Ovary (tissue), 9 donors: Measurements from ENCODE around the gene KCNN3. TPM values are rescaled to one million over a fixed set of nuclear protein-coding genes. Genes with fewer than 3 reads are reported as not detected.

ENCODE experiments used
- DNase-seq, 5 donors: peaks; one replicate each; pipeline ENCODE4 v3.0.0-alpha.2; 2019 to 2020
- H3K27ac ChIP-seq, 2 donors: fragments of 200-600 bp; one replicate each; pipeline versions ENCODE4 v1.5.1 to v1.8.0; 2019 to 2022
- H3K27me3 ChIP-seq: fragments of 200-600 bp; one replicate; pipeline ENCODE4 v1.8.0; 2022
- H3K36me3 ChIP-seq: fragments of 200-600 bp; sonication (generic); one replicate; pipeline ENCODE4 v1.5.1; 2019
- H3K4me1 ChIP-seq: one replicate; pipeline ENCODE4 v1.8.1; 2013; ENCODE audit warnings: mild to moderate bottlenecking, moderate library complexity; ENCODE audit not compliant: insufficient read depth
- H3K4me3 ChIP-seq: fragments of 200-600 bp; sonication (generic); one replicate; pipeline ENCODE4 v1.5.1; 2017
- H3K9me3 ChIP-seq, 2 donors: fragments of 200-600 bp in 1 of 2; sonication (generic) in 1 of 2; one replicate each; pipeline versions ENCODE4 v1.5.1 to v1.8.1; 2013 to 2019; ENCODE audit warnings: mild to moderate bottlenecking in 1 of 2, moderate library complexity in 1 of 2
- EP300 ChIP-seq: sonication (generic); formaldehyde crosslinking; IDR thresholded peaks from one replicate; pipeline ENCODE4 v1.6.1; 2017; ENCODE audit warnings: antibody characterized with exemption
- POLR2A ChIP-seq: fragments of 450-650 bp; IDR thresholded peaks from one replicate; pipeline ENCODE4 v1.6.1; 2017; ENCODE audit warnings: antibody characterized with exemption, mild to moderate bottlenecking, moderate library complexity
- WGBS, 3 donors: extraction: QIAGEN DNeasy Blood & Tissue Kit in 1 of 3; methylation state at CpG; one replicate each; pipeline versions ENCODE4 v1.1.5 to v1.1.7; 2013 to 2017; 5-methylcytosine and 5-hydroxymethylcytosine counted together
- intact Hi-C, 4 donors: fragments of 100-400 bp; cut with DNase I; formaldehyde crosslinking; loops; one replicate each; pipeline versions ENCODE4 v1.11.0 to v1.15.1; 2022 to 2023
- polyA plus RNA-seq, 2 donors: library from polyadenylated mRNA; stranded (reverse); fragments of 200-250 nt in 1 of 2; fragments of 350-450 nt in 1 of 2; fragmentation: Illumina TruSeq in 1 of 2; extraction: RNeasy Lipid Tissue Mini Kit (QIAGEN cat#74804) in 1 of 2; gene quantifications; one replicate each; pipeline ENCODE4 v1.2.3, GENCODE V29; 2013 to 2014
- total RNA-seq, 7 donors: library from RNA; depleted of rRNA in 2 of 7; stranded (reverse); fragments of >200 nt in 2 of 7; fragmentation: NEBNext Ultra II Directional in 3 of 7; extraction: Animal tissue kit (Norgen Biotek cat#: 25700) in 3 of 7; gene quantifications; one replicate each; pipeline versions ENCODE4 v1.1.0 to v1.2.4, GENCODE V29; 2016 to 2023
- TF ChIP-seq, protein P1 (sequence below), 3 donors: fragments of 450-650 bp in 2 of 3; fragments of 200-600 bp in 1 of 3; IDR thresholded peaks; one replicate each; pipeline versions ENCODE4 v1.5.1 to v1.8.0; 2016 to 2022; ENCODE audit warnings: antibody characterized with exemption in 3 of 3, mild to moderate bottlenecking in 1 of 3
- donor health status: DM: no; HTN: no; CAD: no; lungs with moderate emphysema.
- donor health status: DM: no; HTN: no; CAD: no.
- donor health status: Bipolar disorder and iron deficiency.
- donor health status: DM: yes; HTN: yes; CAD: no.
- donor health status: DM: no; HTN: no; CAD: no.
- donor health status: DM: yes; HTN: yes; CAD: no.

KCNN3 gene
- total and polyA plus RNA-seq, 9 donors, result 0.71 to 6.1 (median 1.7) TPM

- Histone ChIP-seq H3K4me3 (no peak overlapping the region), H3K36me3 (no peaks in the 10 kb centered on the region), H3K27ac (no peak overlapping the region), H3K4me1 (no peaks in the 10 kb centered on the region), H3K27me3 (no peaks in the 10 kb centered on the region), H3K9me3 (no peaks in the 10 kb centered on the region)
- WGBS, 3 donors, result 77 to 83% (median 77%) methylated on average over 12 of the region's 12 CpGs
- DNase-seq, result no peak
- TF ChIP-seq, protein P1, sequence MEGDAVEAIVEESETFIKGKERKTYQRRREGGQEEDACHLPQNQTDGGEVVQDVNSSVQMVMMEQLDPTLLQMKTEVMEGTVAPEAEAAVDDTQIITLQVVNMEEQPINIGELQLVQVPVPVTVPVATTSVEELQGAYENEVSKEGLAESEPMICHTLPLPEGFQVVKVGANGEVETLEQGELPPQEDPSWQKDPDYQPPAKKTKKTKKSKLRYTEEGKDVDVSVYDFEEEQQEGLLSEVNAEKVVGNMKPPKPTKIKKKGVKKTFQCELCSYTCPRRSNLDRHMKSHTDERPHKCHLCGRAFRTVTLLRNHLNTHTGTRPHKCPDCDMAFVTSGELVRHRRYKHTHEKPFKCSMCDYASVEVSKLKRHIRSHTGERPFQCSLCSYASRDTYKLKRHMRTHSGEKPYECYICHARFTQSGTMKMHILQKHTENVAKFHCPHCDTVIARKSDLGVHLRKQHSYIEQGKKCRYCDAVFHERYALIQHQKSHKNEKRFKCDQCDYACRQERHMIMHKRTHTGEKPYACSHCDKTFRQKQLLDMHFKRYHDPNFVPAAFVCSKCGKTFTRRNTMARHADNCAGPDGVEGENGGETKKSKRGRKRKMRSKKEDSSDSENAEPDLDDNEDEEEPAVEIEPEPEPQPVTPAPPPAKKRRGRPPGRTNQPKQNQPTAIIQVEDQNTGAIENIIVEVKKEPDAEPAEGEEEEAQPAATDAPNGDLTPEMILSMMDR (IDR thresholded peaks at IDR 0.05), result no peak
- no peak for TF ChIP-seq POLR2A
- TF ChIP-seq EP300, result no peak
- intact Hi-C loops, result no loop called here
Measured at GRCh38 chr1:154807048-154807591, 63.0 kb downstream of the KCNN3 start.

DNA sequence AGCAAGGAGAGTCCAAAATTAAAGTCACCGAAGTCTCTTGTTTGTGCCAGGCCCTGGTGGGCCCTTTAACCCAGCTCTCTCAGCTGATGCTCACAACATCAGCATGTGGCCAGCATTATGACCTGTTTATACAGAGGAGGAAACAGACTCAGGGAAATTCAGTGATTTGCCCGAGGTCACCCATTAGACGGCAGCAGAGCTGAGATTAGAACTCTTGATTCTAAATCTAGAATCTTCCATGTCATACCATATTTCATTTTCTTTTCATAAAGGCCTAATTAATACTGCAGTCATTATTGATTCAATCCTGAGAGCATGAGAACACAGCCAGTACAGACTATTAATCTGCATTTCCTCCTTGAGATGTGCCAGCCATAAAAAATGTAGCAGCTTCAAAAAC is 63.7 kb downstream of the KCNN3 start:
- H3K9me3 ChIP-seq, result no peaks in the 10 kb centered on the region
- TF ChIP-seq EP300 (no peak), POLR2A (no peak)
- TF ChIP-seq, protein P1 (IDR thresholded peaks at IDR 0.05), result no peak
- no peaks in the 10 kb centered on the region for H3K36me3 ChIP-seq
- H3K27ac ChIP-seq, result no peak overlapping the region
- no peaks in the 10 kb centered on the region for H3K4me1 ChIP-seq
- 70 to 79% (median 77%) methylated on average over 3 of the region's 3 CpGs for WGBS, 3 donors
- DNase-seq, result no peak
- no peaks in the 10 kb centered on the region for H3K27me3 ChIP-seq
- intact Hi-C loops, result no loop called here
- no peak overlapping the region for H3K4me3 ChIP-seq

- no peak for DNase-seq
- TF ChIP-seq EP300 (no peak), POLR2A (no peak)
- TF ChIP-seq, protein P1 (IDR thresholded peaks at IDR 0.05), result no peak
- H3K36me3 ChIP-seq, result no peaks in the 10 kb centered on the region
- H3K4me1 ChIP-seq, result no peaks in the 10 kb centered on the region
- no peak overlapping the region for H3K27ac ChIP-seq
- no peaks in the 10 kb centered on the region for H3K27me3 ChIP-seq
- no peak overlapping the region for H3K4me3 ChIP-seq
- WGBS, 3 donors, result 70 to 85% (median 84%) methylated on average over 8 of the region's 8 CpGs
- intact Hi-C loops, result no loop called here
- H3K9me3 ChIP-seq, result no peaks in the 10 kb centered on the region
Measured at GRCh38 chr1:154802982-154803920, 66.8 kb downstream of the KCNN3 start.

DNA sequence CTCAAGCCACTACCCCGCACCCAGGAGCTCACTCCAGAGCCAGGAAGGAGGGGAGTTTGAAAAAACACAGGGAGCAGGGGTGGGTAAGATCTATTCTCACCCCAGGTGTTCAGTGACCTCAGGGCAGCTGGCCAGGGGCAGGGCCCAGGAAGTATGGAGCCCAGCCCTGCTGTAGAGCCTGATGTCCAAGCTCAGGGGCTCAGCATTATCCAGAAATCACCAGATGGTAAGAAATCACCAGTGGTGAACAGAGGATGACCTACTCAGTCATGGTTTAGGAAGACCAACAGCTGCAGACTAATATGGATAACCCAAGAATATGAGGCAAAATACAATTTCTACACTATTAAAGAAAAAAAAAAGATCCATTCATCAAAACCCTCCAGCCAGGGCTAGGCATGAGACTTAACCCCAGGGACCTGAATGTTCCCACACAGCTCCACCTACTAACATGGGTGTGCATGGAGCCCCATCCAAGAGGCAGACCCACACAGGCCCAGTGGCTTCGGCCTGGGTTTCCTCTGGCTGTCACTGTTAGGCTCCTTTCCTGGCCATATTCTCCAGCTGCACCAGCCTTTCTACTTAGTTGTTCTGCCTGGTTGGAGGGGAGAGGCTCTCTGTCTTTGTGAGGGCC is 67.6 kb downstream of the KCNN3 start:
- no peaks in the 10 kb centered on the region for H3K9me3 ChIP-seq

More for the DNA sequence above, 67.6 kb downstream of the KCNN3 start:
- H3K4me1 ChIP-seq, result no peaks in the 10 kb centered on the region
- 92 to 96% (median 93%) methylated on average over 2 of the region's 2 CpGs for WGBS, 3 donors
- intact Hi-C loops, result no loop called here
- H3K27me3 ChIP-seq, result no peaks in the 10 kb centered on the region
- H3K27ac ChIP-seq, result no peak overlapping the region
- DNase-seq, result no peak
- H3K36me3 ChIP-seq, result no peaks in the 10 kb centered on the region
- TF ChIP-seq POLR2A (no peak), EP300 (no peak)
- TF ChIP-seq, protein P1 (IDR thresholded peaks at IDR 0.05), result no peak
- H3K4me3 ChIP-seq, result no peak overlapping the region
